HepG2 (cell line): Measurements from ENCODE around the gene RPEL1. TPM values are rescaled to one million over a fixed set of nuclear protein-coding genes. Genes with fewer than 3 reads are reported as not detected.

Experiments used
- ARID3A ChIP-seq: IDR thresholded peaks from 2 replicates; pipeline ENCODE4 v1.6.1; 2012; ENCODE audit warnings: low read depth, low read length, improper control_type of control experiment
- ATF1 ChIP-seq: IDR thresholded peaks from 2 replicates; pipeline ENCODE4 v1.6.1; 2016; ENCODE audit warnings: mild to moderate bottlenecking, control low read depth
- ATRX ChIP-seq: sonication (generic); formaldehyde crosslinking; IDR thresholded peaks from 2 replicates; pipeline ENCODE4 v1.4.0; 2020; ENCODE audit warnings: missing genetic modification reagents, borderline replicate concordance
- NFRKB ChIP-seq: fragments of 450-650 bp; IDR thresholded peaks from 2 replicates; pipeline ENCODE4 v1.6.1; 2017
- PITX1 ChIP-seq: sonication (generic); formaldehyde crosslinking; IDR thresholded peaks from 2 replicates; pipeline ENCODE4 v1.5.1; 2020; ENCODE audit warnings: mild to moderate bottlenecking, missing genetic modification reagents
- RFXAP ChIP-seq: sonication (generic); formaldehyde crosslinking; IDR thresholded peaks from 2 replicates; pipeline ENCODE4 v1.4.0; 2020; ENCODE audit warnings: missing genetic modification reagents, borderline replicate concordance
- RXRA ChIP-seq: sonication (generic); formaldehyde crosslinking; IDR thresholded peaks from 2 replicates; pipeline ENCODE4 v1.5.1; 2020; ENCODE audit warnings: missing genetic modification reagents
- SOX5 ChIP-seq: IDR thresholded peaks from 2 replicates; pipeline ENCODE4 v1.6.1; 2016; ENCODE audit warnings: borderline replicate concordance
- SP140L ChIP-seq: sonication (generic); formaldehyde crosslinking; IDR thresholded peaks from 2 replicates; pipeline ENCODE4 v1.4.0; 2020; ENCODE audit warnings: missing genetic modification reagents, borderline replicate concordance
- SYNCRIP ChIP-seq: fragments of 200-400 bp; formaldehyde crosslinking; IDR thresholded peaks from 2 replicates; pipeline ENCODE4 v1.6.1; 2018; ENCODE audit warnings: mild to moderate bottlenecking, low read depth, low read length; ENCODE audit not compliant: insufficient read depth
- ZBTB14 ChIP-seq: sonication (generic); formaldehyde crosslinking; IDR thresholded peaks from 2 replicates; pipeline ENCODE4 v1.4.0; 2020; ENCODE audit warnings: missing genetic modification reagents
- ZFP90 ChIP-seq: sonication (generic); formaldehyde crosslinking; IDR thresholded peaks from 2 replicates; pipeline ENCODE4 v1.8.0; 2022; ENCODE audit warnings: missing genetic modification reagents, mild to moderate bottlenecking, inconsistent platforms, borderline replicate concordance
- ZMAT3 ChIP-seq: sonication (generic); formaldehyde crosslinking; conservative IDR thresholded peaks from 2 replicates; pipeline ENCODE4 v1.7.0; 2021; ENCODE audit warnings: missing genetic modification reagents
- ZNF124 ChIP-seq: sonication (generic); formaldehyde crosslinking; IDR thresholded peaks from 2 replicates; pipeline ENCODE4 v1.4.0; 2020; ENCODE audit warnings: missing genetic modification reagents
- ZNF143 ChIP-seq: sonication (generic); formaldehyde crosslinking; IDR thresholded peaks from 2 replicates; pipeline ENCODE4 v1.4.0; 2020; ENCODE audit warnings: missing genetic modification reagents
- ZNF274 ChIP-seq: sonication (generic); formaldehyde crosslinking; IDR thresholded peaks from 2 replicates; pipeline ENCODE4 v1.5.1; 2020; ENCODE audit warnings: mild to moderate bottlenecking, missing genetic modification reagents
- ZNF337 ChIP-seq: sonication (generic); formaldehyde crosslinking; IDR thresholded peaks from 2 replicates; pipeline ENCODE4 v1.5.1; 2020; ENCODE audit warnings: missing genetic modification reagents, low read depth, mild to moderate bottlenecking, borderline replicate concordance
- ZNF431 ChIP-seq: sonication (generic); formaldehyde crosslinking; IDR thresholded peaks from 2 replicates; pipeline ENCODE4 v1.9.0; 2022; ENCODE audit warnings: missing genetic modification reagents, low read depth, mild to moderate bottlenecking, borderline replicate concordance
- ZNF782 ChIP-seq: sonication (generic); formaldehyde crosslinking; IDR thresholded peaks from 2 replicates; pipeline ENCODE4 v1.4.0; 2020; ENCODE audit warnings: missing genetic modification reagents, mild to moderate bottlenecking, borderline replicate concordance
- polyA plus RNA-seq, 8 experiments: library from polyadenylated mRNA; depleted of rRNA in 3 of 8; stranded (reverse) in 7 of 8; unstranded in 1 of 8; fragments of >200 nt; fragmentation: Illumina TruSeq in 4 of 8; extraction: Trizol in 4 of 8; gene quantifications; 2 replicates each; pipeline versions ENCODE4 v1.2.1 to v1.2.3, GENCODE V29; 2011 to 2016; ENCODE audit warnings: low read depth in 4 of 8, missing spikeins in 1 of 8, mixed read lengths in 1 of 8; ENCODE audit not compliant: insufficient read depth in 1 of 8
- total RNA-seq, 5 experiments: library from RNA; depleted of rRNA; stranded (reverse); fragments of >200 nt; fragmentation: Illumina TruSeq; extraction: Trizol; gene quantifications; 2 replicates each; pipeline ENCODE4 v1.2.3, GENCODE V29; 2016; ENCODE audit warnings: low read depth in 1 of 5
- TF ChIP-seq, protein P1 (sequence below): sonication (generic); formaldehyde crosslinking; IDR thresholded peaks from 2 replicates; pipeline ENCODE4 v1.5.0; 2020; ENCODE audit warnings: mild to moderate bottlenecking, missing genetic modification reagents
- TF ChIP-seq, protein P2 (sequence below): sonication (generic); formaldehyde crosslinking; IDR thresholded peaks from 2 replicates; pipeline ENCODE4 v1.5.1; 2020; ENCODE audit warnings: mild to moderate bottlenecking, missing genetic modification reagents, moderate library complexity

Gene RPEL1
- total and polyA plus RNA-seq, 2 of the 13 experiments (the other 11 are each of a cell fraction or from before 2014, with no cell fraction given), result 0.04 to 0.07 TPM

DNA sequence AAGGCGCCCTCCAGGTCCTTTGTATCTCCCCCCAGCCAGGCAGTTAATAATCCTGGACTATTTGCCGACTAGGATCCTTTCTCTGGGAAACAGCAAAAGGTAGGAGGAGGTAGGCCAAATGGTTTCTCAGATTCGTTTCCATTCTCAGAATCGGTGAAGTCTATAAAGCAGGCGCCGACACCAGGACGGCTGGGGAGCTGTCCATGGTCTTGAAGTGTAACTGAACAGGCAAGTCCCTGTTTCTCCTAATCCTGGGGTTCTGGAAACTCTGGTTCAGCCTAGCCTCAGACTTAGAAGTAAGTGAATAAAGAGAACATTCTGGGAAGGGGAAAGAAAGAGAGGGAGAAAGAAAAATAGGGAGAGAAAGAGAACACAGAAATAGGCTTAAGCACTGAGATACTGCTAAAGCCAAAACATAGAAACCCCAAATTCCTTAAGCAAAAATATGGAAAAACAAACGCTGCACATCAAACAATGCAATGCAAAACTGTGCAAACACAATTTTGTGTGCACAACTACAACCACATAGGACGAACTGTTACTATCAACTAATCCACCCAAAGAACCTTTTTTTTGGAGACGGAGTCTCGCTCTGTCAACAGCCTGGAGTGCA, 20.1 kb downstream of the RPEL1 start (continued):
- TF ChIP-seq ARID3A (no peak), ZNF143 (CRISPR knock-in tag) (no peak), ZFP90 (CRISPR knock-in tag) (peak; percentile 72; the same call in 1 of the 2 replicates), ZNF782 (no peak), SP140L (peak; percentile 92; the same call in 1 of the 2 replicates), ZNF274 (CRISPR knock-in tag) (peak; percentile 41; the same call in 1 of the 2 replicates), ZNF431 (CRISPR knock-in tag) (0 out of 2 replicates have a peak, but pooled peaks have one; percentile 37), ZNF337 (peak; percentile 53; the same call in 1 of the 2 replicates), ZBTB14 (CRISPR knock-in tag) (no peak), RFXAP (0 out of 2 replicates have a peak, but pooled peaks have one; percentile 43), ATRX (no peak), ZMAT3 (CRISPR knock-in tag) (peak; percentile 70; the same call in 1 of the 2 replicates), SOX5 (CRISPR knock-in tag) (peak; percentile 38; the same call in 1 of the 2 replicates), SYNCRIP (no peak), RXRA (no peak), ZNF124 (CRISPR knock-in tag) (peak; percentile 91; the same call in 1 of the 2 replicates), ATF1 (no peak), PITX1 (CRISPR knock-in tag) (0 out of 2 replicates have a peak, but pooled peaks have one; percentile 41), NFRKB (no peak)
- TF ChIP-seq, protein P1, sequence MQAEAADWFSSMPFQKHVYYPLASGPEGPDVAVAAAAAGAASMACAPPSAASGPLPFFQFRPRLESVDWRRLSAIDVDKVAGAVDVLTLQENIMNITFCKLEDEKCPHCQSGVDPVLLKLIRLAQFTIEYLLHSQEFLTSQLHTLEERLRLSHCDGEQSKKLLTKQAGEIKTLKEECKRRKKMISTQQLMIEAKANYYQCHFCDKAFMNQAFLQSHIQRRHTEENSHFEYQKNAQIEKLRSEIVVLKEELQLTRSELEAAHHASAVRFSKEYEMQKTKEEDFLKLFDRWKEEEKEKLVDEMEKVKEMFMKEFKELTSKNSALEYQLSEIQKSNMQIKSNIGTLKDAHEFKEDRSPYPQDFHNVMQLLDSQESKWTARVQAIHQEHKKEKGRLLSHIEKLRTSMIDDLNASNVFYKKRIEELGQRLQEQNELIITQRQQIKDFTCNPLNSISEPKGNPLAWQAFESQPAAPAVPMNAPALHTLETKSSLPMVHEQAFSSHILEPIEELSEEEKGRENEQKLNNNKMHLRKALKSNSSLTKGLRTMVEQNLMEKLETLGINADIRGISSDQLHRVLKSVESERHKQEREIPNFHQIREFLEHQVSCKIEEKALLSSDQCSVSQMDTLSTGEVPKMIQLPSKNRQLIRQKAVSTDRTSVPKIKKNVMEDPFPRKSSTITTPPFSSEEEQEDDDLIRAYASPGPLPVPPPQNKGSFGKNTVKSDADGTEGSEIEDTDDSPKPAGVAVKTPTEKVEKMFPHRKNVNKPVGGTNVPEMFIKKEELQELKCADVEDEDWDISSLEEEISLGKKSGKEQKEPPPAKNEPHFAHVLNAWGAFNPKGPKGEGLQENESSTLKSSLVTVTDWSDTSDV, result no peak
- TF ChIP-seq, protein P2, sequence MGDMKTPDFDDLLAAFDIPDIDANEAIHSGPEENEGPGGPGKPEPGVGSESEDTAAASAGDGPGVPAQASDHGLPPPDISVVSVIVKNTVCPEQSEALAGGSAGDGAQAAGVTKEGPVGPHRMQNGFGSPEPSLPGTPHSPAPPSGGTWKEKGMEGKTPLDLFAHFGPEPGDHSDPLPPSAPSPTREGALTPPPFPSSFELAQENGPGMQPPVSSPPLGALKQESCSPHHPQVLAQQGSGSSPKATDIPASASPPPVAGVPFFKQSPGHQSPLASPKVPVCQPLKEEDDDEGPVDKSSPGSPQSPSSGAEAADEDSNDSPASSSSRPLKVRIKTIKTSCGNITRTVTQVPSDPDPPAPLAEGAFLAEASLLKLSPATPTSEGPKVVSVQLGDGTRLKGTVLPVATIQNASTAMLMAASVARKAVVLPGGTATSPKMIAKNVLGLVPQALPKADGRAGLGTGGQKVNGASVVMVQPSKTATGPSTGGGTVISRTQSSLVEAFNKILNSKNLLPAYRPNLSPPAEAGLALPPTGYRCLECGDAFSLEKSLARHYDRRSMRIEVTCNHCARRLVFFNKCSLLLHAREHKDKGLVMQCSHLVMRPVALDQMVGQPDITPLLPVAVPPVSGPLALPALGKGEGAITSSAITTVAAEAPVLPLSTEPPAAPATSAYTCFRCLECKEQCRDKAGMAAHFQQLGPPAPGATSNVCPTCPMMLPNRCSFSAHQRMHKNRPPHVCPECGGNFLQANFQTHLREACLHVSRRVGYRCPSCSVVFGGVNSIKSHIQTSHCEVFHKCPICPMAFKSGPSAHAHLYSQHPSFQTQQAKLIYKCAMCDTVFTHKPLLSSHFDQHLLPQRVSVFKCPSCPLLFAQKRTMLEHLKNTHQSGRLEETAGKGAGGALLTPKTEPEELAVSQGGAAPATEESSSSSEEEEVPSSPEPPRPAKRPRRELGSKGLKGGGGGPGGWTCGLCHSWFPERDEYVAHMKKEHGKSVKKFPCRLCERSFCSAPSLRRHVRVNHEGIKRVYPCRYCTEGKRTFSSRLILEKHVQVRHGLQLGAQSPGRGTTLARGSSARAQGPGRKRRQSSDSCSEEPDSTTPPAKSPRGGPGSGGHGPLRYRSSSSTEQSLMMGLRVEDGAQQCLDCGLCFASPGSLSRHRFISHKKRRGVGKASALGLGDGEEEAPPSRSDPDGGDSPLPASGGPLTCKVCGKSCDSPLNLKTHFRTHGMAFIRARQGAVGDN, result no peak
